Measurements from ENCODE around the gene UGT1A10. TPM values are rescaled to one million over a fixed set of nuclear protein-coding genes. Genes with fewer than 3 reads are reported as not detected.

The UGT1A10 gene
- total and polyA plus RNA-seq, 2 donors (not counting 3 experiments of a cell fraction or from before 2014, with no cell fraction given), result not detected

- dilution Hi-C loops (cut with MboI; ENCODE audit: extremely low pct_ligation_motif_present, low sequenced_read_pairs), result no loop called here
- no peak for TF ChIP-seq JUN (IDR thresholded peaks at IDR 0.05; ENCODE audit: borderline replicate concordance, insufficient read depth, insufficient read length, low read depth)
- TF ChIP-seq POLR2AphosphoS5 (IDR thresholded peaks at IDR 0.05; ENCODE audit: insufficient read depth, low read depth, low read length), result no peak
- TF ChIP-seq MAX (IDR thresholded peaks at IDR 0.05; ENCODE audit: insufficient read depth, insufficient read length), result no peak
- no peak for TF ChIP-seq MYC (IDR thresholded peaks at IDR 0.05; ENCODE audit: low read depth, low read length)
- TF ChIP-seq POLR2A (IDR thresholded peaks at IDR 0.05; ENCODE audit: low read depth, low read length), result no peak
- no peak for TF ChIP-seq CTCF (IDR thresholded peaks at IDR 0.05; ENCODE audit: extremely low read depth in 1 of 2, insufficient read depth in 1 of 2, low read depth in 1 of 2, low read length in 2 of 2)
- no peak for TF ChIP-seq GATA2 (IDR thresholded peaks at IDR 0.05; ENCODE audit: insufficient read depth, insufficient read length, low read depth, low read length)
- TF ChIP-seq EZH2 (IDR thresholded peaks at IDR 0.05; ENCODE audit: borderline replicate concordance, low read depth, low read length, severe bottlenecking), result no peak
- TF ChIP-seq FOS (IDR thresholded peaks at IDR 0.05; ENCODE audit: borderline replicate concordance, insufficient read depth, low read length), result no peak
- FAIRE-seq, result no peak
- intact Hi-C loops (cut with micrococcal nuclease), result no loop called here
- no TSS peak for BruUV-seq (replicated peaks)
- no peaks in the 10 kb centered on the region for H3K79me2 ChIP-seq (ENCODE audit: control insufficient read depth, insufficient read depth, low read length)
- DNase-seq (ENCODE audit: low read depth, low spot score), result no peak
- H2AFZ ChIP-seq (ENCODE audit: low read depth, low read length), result no peak overlapping the region
- CTCF ChIA-PET, result interaction anchor here (1.5 to 3.5 kb wide), 2 partner anchors 13 to 212 kb away, joined by 3 to 14 read pairs; partner anchors contain the start of gene UGT1A5
- no peak overlapping the region for H3K27ac ChIP-seq (ENCODE audit: insufficient read depth, low read depth, low read length)
- H4K20me1 ChIP-seq (replicated peaks; ENCODE audit: control insufficient read depth, extremely low read depth, insufficient read depth, low read length), result no peaks in the 10 kb centered on the region
- POLR2A ChIA-PET, result no interaction called here
- no peak overlapping the region for H3K9ac ChIP-seq (replicated peaks; ENCODE audit: extremely low read depth, insufficient read depth, low read length)
- H3K27me3 ChIP-seq (ENCODE audit: control insufficient read depth in 2 of 2, insufficient read depth in 2 of 2, low read length in 2 of 2), result no peaks in the 10 kb centered on the region
- H3K9me1 ChIP-seq (replicated peaks; ENCODE audit: control insufficient read depth, extremely low read depth, insufficient read depth, low read length), result no peaks in the 10 kb centered on the region
- no peaks in the 10 kb centered on the region for H3K36me3 ChIP-seq (ENCODE audit: control insufficient read depth in 2 of 2, extremely low read depth in 1 of 2, insufficient read depth in 2 of 2, low read length in 2 of 2)
- peaks cover 4% of the 10 kb centered on the region for H3K4me1 ChIP-seq (ENCODE audit: control insufficient read depth, extremely low read depth, insufficient read depth, low read length)
- H3K4me3 ChIP-seq (replicated peaks in 1 of 3; ENCODE audit: insufficient read depth in 1 of 3, low read depth in 1 of 3, low read length in 3 of 3), result no peak overlapping the region
- no peak overlapping the region for H3K4me2 ChIP-seq (ENCODE audit: insufficient read depth, low read length)
- no peaks in the 10 kb centered on the region for H3K9me3 ChIP-seq (replicated peaks; ENCODE audit: control insufficient read depth, insufficient read depth, low read length)
Observed at GRCh38 chr2:233698740-233699139, 62.5 kb downstream of the UGT1A10 start.
